Right kidney (tissue), 1 donor: ENCODE measurements around the gene DARS2.
"Not testable (repeated sequence)": the region's sequence is repeated elsewhere in the genome, so short reads cannot be mapped to it uniquely, and the experiment has no call there.

Experiments
- DNase-seq: peaks from one replicate; pipeline ENCODE4 v3.0.0-alpha.2; 2016

The DARS2 gene

GRCh38 chr1:173862146-173862768 lies 37.8 kb downstream of the DARS2 start:
- not testable (repeated sequence) for DNase-seq

DNA sequence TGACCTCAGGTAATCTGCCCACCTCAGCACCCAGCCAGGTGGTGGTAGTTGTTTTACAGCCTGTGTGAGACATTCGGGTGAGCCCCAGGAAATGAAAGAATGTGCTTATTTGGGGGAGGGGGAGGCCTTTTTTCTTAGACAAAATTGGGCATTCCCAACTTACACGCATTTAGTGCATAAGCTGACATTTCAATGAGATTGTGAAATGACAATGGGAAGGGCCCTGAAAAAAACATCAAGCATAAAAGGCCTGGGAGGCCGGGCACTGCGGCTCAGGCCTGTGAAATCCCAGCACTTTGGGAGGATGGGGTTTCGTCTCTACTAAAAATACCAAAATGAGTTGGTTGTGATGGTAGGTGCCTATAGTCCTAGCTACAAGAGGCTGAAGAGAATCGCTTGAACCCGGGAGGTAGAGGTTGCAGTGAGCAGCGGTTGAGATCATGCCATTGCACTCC lies 38.3 kb downstream of the DARS2 start:
- no peak for DNase-seq

- DNase-seq: no peak
Observed at GRCh38 chr1:173863224-173864161, 39.0 kb downstream of the DARS2 start.

GRCh38 chr1:173864179-173864867 lies 39.9 kb downstream of the DARS2 start:
- DNase-seq: no peak

DNA sequence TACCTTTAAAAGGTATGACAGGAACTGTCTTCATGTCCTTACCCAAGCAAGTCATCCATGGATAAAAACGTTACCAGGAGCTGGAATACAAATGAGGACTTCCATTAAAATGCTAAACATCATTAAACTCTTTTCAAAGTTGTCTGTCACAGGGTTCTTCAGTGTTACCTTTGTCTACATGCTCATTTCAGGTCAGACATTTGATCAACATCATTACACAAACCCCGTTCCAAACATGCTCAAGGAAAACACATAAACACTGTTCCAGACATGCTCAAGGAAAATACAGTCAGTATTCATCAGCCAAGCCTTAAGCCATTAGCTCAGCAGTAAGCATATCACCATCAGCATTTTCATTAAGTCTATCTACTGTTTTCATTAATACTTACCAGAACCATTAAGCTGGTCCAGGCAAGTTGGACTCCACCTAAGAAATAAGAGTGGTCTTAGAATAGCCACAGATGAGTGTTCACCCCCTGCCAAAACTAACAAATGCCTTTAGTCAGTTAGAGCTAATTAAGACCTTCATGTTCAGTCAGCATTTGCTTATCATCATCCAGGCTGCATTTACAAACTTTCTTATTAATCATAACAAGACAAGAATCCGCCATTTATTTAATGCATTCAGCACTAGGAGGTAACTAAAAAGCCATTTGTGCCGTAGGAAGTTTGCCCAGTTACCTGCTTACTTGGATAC lies 41.1 kb downstream of the DARS2 start:
- DNase-seq: no peak

DNA sequence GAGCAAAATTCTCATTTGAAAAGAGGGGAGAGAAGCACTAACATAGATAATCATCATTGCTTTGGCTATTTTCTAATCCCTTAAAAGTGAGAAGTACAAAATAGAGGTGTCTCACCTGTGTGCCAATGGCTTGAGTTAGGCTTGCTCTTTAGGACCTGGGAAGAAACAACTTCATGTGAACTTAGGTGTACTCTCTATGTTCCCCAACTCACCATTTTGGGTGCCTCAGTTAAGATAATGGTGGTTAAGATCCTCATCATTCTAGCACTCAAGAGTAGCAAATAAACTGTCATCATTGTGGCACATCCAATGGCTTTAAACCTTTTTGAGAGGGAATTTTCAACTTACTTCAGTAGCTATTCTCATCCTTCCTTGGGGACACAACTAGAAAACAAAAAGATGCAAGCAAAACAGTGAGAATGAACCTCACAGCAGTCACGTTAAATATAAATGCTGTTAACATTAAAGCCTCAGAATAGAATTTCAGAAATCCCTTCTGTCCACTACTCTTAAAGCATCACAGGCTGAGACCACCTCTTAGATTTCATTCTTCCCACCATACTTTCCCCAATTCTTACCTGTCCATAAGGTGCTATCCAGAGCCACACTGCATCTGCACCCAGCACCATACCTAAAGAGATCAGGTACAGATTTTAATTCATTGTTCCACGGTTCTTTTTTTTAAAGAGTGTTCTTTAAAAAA lies 42.1 kb downstream of the DARS2 start:
- DNase-seq: no peak

GRCh38 chr1:173867141-173867752 lies 42.8 kb downstream of the DARS2 start:
- no peak for DNase-seq

DNA sequence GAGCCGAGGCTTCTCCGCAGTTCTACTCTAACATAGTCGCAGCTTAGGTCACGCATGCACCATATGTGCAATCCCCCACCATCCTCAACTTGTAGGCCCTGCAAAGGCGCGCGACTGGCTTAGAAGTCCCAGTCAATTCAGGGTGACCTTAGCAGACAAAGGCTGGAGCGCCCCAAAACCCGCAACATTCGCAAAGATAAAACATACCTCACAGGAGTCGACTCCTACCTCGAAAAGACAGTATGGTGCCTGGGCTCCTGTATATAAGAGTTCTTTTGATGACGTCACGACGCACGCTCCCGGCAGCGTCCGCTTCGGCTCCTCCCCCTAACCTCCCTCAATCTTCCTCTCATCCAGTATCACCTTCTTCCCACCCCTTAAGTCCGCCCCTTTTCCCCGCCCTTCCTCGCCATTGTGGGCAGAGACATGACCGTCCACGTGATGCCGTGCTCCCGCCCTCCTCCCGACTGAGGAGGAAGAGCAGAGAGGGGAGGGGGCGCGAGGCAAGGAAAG lies 43.3 kb downstream of the DARS2 start, which contains the start of gene GAS5:
TSS of gene GAS5 (minus strand) at position 237 of the 513 bp plus-strand sequence.
- peak; percentile 92 for DNase-seq

- peak; percentile 87 for DNase-seq
Observed at GRCh38 chr1:173868266-173869020, 44.0 kb downstream of the DARS2 start, which contains the start of gene ZBTB37. Gene ZBTB37, plus strand, starts transcription at chr1:173868380. Its CDS starts 1,846 bp downstream, at chr1:173870226.

- no peak for DNase-seq
Observed at GRCh38 chr1:173869021-173869359, 44.5 kb downstream of the DARS2 start.

GRCh38 chr1:173870252-173871075 lies 46.0 kb downstream of the DARS2 start:
- no peak for DNase-seq

DNA sequence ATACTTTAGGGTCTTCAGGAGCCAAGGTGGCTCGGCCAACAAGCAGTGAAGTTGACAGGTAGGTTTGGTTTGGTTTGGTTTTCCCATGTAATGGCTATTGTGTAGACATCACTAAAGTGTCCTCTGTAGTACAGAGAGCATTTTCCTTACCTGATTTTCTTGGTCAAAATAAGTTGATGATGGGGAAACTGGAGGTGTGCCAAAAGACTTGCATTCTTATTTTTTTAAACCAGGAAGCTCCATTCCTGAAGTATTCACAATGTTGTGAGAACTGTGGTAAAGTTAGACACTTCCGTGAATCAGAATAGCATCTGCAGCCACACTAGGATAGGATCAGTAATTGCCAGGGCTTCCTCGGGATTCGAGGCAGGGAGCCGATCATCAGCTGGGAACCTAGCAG lies 46.6 kb downstream of the DARS2 start:
- no peak for DNase-seq

GRCh38 chr1:173871500-173871899 lies 47.0 kb downstream of the DARS2 start:
- DNase-seq: no peak

DNA sequence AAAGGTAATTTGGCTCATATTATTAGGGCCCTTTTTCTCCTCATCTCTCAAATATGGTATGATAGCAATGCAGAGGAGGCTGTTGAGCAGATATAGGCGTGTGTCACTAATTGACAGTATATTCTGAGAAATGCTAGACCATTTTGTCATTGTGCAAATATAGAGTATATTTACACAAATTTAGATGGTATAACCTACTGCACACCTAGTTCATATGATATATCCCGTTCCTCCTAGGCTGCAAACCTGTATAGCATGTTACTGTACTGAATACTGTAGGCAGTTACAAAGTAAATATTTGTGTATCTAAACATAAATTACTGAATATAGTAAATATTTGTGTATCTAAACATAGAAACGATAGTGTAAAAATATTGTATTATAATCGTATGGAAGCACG lies 52.3 kb downstream of the DARS2 start:
- DNase-seq: no peak

- DNase-seq: no peak
Observed at GRCh38 chr1:173878251-173878650, 53.8 kb downstream of the DARS2 start.

- not testable (repeated sequence) for DNase-seq
Observed at GRCh38 chr1:173881117-173881516, 56.6 kb downstream of the DARS2 start.

DNA sequence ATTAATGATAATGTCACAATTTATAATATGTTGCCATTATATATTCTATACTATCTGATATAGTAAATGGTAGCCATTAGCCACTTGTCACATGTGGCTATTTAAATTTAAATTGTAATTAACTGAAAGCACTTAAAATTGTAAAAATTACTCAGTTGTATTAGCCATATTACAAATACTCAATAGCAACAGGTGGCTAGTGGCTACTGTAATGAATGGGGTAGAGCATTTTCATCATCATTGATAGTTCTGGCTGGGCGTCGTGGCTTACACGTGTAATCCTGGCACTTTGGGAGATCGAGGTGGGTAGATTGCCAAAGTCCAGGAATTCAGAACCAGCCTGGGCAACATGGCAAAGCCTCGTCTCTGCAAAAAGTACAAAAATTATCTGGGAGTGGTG lies 60.2 kb downstream of the DARS2 start:
- no peak for DNase-seq

DNA sequence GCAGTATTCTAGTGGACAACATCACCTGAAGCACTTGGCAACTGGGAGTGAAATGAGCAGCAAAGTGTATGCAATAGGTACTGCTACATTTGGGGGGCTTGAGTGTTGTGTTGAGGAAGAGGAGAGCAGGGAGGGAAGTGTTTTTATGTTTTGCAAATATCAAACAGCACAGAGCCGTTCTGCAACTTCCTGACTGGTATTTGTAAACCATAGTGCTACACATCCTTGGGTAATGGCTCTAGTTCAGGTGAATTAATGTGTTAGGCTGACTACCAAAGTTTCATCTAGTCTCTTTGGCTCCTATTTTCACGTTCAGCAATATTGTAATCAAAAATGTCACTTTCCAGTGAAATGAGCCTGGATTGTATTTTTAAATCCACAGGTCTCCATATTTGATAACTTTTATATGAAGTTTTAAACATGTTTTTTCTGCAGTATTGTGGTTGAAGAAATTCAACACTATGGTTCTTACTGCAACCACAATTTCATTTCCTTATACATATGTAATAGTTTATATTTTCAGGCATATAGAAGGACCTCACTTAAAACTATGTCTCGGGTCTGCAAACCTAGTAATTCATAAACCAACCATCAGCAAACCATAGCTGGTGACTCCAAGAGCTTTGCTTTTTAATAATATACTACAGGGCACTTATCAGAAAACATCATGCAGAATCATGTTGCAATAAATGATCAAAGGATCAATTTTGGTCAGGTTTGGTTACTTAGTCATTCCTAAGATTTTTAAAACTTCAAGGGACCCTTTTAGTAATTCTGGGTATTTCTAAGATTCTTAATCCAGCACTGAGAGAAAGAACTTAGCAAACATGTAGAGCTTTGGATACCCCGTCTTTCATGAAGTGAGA lies 62.5 kb downstream of the DARS2 start:
- no peak for DNase-seq
